GM21576 (cell line): Measurements from ENCODE around the gene KCNE5.
"Not testable (repeated sequence)": the region's sequence is repeated elsewhere in the genome, so short reads cannot be mapped to it uniquely, and the experiment has no call there.

ENCODE experiments used
- ATAC-seq: cut with Tn5 transposase; IDR thresholded peaks from one replicate; pipeline ENCODE4 v1.9.1; 2021; ENCODE audit warnings: mild to moderate bottlenecking, moderate library complexity; ENCODE audit not compliant: unreplicated experiment

The KCNE5 gene

DNA sequence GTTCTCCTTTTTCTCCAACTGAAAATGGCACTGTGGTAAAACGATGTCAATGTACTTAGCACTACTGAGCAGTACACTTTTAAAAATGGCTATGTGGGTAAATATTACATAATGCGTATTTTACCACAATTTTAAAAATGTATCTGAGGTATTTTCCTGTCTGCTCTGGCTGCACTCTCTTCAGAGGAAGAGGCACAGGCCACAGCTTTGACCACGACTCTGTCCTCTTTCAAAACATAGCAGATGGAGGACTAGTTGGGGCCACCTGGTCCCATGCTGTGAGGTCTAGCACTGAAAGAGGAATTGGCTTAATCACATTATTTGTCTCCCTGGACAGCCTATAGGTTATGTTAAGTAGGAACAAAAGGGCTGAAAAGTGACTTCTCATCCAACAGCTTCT, 5.2 kb downstream of the KCNE5 start:
- no peak for ATAC-seq

DNA sequence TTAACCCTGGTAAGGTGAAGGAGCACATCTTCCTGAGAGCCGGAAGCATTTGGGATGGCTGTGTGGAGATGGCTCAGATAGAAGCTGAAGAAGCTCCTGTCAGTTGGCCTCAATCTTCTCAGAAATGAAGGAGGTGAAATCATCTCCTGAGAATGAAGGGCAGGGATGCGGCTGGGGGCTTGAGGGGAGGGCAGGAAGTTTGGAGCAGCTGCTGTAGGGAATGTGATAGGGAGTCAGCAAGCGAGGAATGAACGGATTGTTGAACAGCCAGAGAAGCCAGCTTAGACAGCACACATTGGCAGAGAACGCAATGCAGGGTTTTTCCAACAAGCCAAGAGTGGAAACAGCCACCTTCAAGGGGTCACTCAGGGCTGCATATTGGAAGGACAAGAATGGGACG, 10.0 kb downstream of the KCNE5 start:
- no peak for ATAC-seq

DNA sequence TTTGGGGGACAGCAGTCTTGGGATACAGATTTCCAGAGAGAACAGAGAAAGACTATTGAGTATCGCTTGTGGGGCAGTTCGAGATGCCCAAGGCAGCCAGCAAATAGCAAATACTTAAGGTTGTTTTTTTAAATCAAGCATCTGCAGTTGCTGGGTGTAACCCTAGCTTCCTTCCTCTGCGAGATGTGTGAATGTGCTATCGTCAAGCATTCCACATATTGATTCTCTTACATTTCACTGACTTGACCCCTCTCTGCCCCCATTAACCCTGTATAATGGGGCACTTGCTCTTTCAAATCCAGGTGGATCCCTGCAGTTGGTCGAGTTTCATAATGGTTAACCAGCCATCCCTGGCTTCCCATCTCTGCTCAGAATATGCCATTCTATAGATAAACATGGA, 23.5 kb downstream of the KCNE5 start:
- no peak for ATAC-seq

DNA sequence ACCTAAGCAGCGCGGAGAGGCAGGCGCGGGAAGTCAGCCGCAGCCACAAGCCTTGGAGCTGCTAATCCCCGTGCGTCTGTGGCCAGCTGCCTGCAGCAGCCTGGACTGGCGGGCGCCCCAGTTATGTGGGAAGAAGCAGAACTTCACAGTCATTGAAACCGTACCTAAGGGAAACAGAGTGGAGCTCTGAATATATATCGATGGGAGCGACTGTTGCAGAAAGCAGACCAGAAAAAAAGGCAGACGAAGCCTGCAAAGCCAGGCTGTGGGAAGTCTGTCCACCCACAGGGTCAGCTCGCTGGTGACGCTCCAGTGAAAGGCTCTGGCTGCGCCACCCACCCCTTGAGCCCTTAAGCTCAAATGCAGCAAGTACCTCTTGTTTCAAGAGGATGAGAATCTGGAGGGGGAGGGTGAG, 24.7 kb downstream of the KCNE5 start:
- no peak for ATAC-seq

DNA sequence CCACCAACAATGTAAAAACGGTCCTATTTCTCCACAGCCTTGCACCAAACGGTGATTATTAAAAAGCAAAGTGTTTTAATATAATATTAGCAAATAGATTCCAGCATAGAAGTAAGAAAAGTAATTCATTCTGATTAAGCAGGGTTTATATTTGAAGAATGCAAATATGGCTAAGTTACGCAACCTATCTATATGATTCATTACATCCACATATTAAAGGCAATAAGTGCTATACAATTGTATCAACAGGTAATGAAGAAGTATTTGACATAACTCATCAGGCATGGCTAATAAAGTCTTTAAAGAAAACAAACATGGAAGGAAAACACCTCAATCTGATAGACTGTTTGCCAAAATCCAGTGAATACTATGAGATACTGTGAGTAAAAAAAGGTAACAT, 29.0 kb downstream of the KCNE5 start:
- no peak for ATAC-seq

DNA sequence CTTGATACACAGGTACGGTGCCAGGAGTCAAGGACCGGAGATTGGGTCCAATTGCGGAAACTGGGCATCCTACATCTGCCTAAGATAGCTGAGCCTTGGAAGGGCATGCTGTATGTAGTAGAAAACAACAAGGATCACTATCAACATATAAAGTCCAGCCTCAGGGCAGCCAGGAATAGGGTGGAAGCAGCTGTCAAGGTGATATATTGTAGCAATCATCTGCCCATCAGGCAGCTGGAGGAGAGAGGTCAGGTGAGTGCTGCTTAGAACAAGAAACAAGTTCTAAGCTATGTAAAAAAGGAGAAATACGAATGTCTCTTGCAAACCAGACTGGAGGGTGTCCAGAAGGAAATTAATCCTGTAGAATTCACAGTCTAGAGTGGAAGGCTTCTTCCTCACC, 34.8 kb downstream of the KCNE5 start:
- no peak for ATAC-seq

DNA sequence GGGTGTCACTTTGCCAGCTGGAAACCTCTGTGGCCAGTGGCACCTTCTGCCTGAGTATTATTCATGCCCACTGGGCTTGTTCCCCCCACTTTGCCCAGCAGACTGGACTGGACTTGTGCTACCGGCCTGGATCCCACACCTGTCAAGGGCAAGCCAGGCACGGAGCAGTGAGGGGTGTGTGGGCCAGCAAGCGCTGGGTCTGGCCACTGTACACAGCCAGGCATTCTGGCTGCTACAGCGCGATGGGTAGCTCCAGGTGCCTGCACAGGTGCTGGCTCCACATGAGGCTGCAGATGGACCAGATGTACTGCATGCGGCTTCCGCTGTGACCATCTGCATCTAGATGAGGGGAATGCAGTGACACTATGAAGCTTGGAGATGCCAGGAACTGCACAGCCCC, 39.5 kb downstream of the KCNE5 start:
- ATAC-seq = no peak

DNA sequence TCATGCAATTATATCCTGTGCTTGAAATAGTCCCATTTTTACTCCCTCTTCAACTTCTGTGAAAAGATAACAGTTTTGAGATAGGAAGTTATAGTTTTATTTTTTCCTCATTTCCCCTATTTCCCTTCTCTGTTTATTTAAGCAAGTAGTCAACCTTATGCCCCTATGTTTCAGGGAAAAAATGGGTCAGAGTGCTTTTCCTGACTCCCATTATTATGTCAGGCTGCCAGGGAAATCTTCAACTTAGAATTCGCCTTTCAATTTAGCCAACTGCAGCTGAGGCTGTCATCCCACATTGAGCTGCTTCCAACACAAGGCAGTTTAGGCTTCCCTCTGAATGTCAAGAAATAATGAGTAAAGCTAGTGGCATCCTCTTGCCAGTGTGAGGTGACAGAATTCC, 46.1 kb downstream of the KCNE5 start:
- ATAC-seq = no peak

DNA sequence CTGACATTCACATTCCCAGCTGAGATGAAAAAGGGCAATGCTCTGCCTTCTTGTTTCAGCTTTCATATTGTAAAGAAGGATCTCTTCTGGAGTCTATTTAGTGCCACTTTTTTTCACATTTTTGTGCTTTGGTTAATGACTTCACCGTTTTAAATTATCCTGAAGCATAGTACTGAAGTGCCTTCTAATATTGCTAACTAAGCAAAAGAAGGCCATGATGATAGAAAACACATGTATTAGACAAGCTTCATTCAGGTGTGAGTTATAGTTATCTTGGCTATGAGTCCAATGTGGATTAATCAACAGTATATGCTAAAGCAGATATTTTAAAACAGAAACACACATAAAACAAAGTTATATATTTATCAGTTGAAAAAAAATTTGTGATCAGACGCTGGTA, 47.9 kb downstream of the KCNE5 start:
- no peak for ATAC-seq

DNA sequence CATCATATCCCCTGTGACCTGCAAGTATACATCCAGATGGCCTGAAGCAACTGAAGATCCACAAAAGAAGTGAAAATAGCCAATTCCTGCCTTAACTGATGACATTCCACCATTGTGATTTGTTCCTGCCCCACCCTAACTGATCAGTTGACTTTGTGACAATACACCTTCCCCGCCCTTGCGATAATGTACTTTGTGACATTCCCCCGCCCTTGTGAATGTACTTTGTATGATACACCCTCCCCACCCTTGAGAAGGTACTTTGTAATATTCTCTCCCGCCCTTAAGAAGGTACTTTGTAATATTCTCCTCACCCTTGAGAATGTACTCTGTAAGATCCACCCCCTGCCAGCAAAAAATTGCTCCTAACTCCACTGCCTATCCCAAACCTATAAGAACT, 48.9 kb downstream of the KCNE5 start:
- ATAC-seq = not testable (repeated sequence)
